ENCODE results near the gene PDCD6IP. TPM values are rescaled to one million over a fixed set of nuclear protein-coding genes. Genes with fewer than 3 reads are reported as not detected.

Gene PDCD6IP
- total RNA-seq, 3 donors from 2014 or later, result 305 to 521 (median 428) TPM

- H3K9me3 ChIP-seq, result no peaks in the 10 kb centered on the region
- intact Hi-C loops (cut with DNase I, micrococcal nuclease), result no loop called here
- no peak overlapping the region for H3K4me3 ChIP-seq
- no peak for TF ChIP-seq CTCF (IDR thresholded peaks at IDR 0.05)
- no peaks in the 10 kb centered on the region for H3K4me1 ChIP-seq (ENCODE audit: low read depth)
- H3K36me3 ChIP-seq (ENCODE audit: low read depth), result no peaks in the 10 kb centered on the region
- ATAC-seq, result no peak
- no peak for DNase-seq
These were observed 109.9 kb downstream of the PDCD6IP start for GRCh38 chr3:33908250-33908851.

GRCh38 chr3:33909547-33909946 is 111.1 kb downstream of the PDCD6IP start:
- ATAC-seq, result no peak

GRCh38 chr3:33910031-33910430 is 111.6 kb downstream of the PDCD6IP start:
- intact Hi-C loops (cut with DNase I, micrococcal nuclease), result no loop called here
- ATAC-seq (no peak), DNase-seq (no peak)
- H3K36me3 ChIP-seq (ENCODE audit: low read depth), result no peaks in the 10 kb centered on the region
- no peak overlapping the region for H3K4me3 ChIP-seq
- no peak for TF ChIP-seq CTCF (IDR thresholded peaks at IDR 0.05)
- H3K4me1 ChIP-seq (ENCODE audit: low read depth), result no peaks in the 10 kb centered on the region
- H3K9me3 ChIP-seq, result no peaks in the 10 kb centered on the region

More at GRCh38 chr3:33909547-33909946, 111.1 kb downstream of the PDCD6IP start:
- no peaks in the 10 kb centered on the region for H3K36me3 ChIP-seq (ENCODE audit: low read depth)
- no peak overlapping the region for H3K4me3 ChIP-seq
- no peaks in the 10 kb centered on the region for H3K9me3 ChIP-seq
- intact Hi-C loops (cut with DNase I, micrococcal nuclease), result no loop called here
- no peak for DNase-seq
- no peak for TF ChIP-seq CTCF (IDR thresholded peaks at IDR 0.05)
- H3K4me1 ChIP-seq (ENCODE audit: low read depth), result no peaks in the 10 kb centered on the region

GRCh38 chr3:33911525-33912322 is 113.3 kb downstream of the PDCD6IP start:
- ATAC-seq, result no peak
- intact Hi-C loops (cut with DNase I, micrococcal nuclease), result no loop called here

GRCh38 chr3:33914212-33914611 is 115.8 kb downstream of the PDCD6IP start:
- ATAC-seq (no peak), DNase-seq (no peak)
- Histone ChIP-seq H3K9me3 (no peaks in the 10 kb centered on the region), H3K4me1 (ENCODE audit: low read depth) (no peaks in the 10 kb centered on the region), H3K36me3 (ENCODE audit: low read depth) (no peaks in the 10 kb centered on the region), H3K4me3 (no peak overlapping the region)
- no peak for TF ChIP-seq CTCF (IDR thresholded peaks at IDR 0.05)
- intact Hi-C loops (cut with DNase I, micrococcal nuclease), result no loop called here

More at GRCh38 chr3:33911525-33912322, 113.3 kb downstream of the PDCD6IP start:
- Histone ChIP-seq H3K36me3 (ENCODE audit: low read depth) (no peaks in the 10 kb centered on the region), H3K9me3 (no peaks in the 10 kb centered on the region), H3K4me3 (no peak overlapping the region), H3K4me1 (ENCODE audit: low read depth) (no peaks in the 10 kb centered on the region)
- DNase-seq, result no peak
- no peak for TF ChIP-seq CTCF (IDR thresholded peaks at IDR 0.05)

All from mucosa of descending colon (tissue), 3 donors.